Fibroblast of skin of left biceps (primary cell): ENCODE measurements around the gene TIFAB.

Experiments used
- DNase-seq, 2 experiments: peaks; one replicate each; pipeline ENCODE4 v3.0.0-alpha.2; 2013; ENCODE audit warnings: low read depth in 2 of 2

The TIFAB gene

DNA sequence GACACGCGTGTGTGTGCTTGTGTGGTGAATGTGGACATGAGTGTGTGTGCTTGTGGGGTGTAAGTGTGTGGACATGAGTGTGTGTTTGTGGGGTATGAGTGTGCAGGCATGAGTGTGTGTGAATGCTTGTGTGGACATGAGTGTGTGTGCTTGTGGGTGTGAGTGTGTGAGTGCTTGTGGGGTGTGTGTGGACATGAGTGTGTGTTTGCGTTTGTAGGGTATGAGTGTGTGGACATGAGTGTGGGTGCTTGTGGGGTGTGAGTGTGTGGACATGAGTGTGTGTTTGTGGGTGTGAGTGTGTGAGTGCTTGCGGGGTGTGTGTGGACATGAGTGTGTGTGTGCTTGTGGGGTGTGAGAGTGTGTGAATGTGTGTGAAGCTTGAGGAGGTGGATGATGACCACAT is 29.8 kb upstream of the TIFAB start:
- no peak for DNase-seq

DNA sequence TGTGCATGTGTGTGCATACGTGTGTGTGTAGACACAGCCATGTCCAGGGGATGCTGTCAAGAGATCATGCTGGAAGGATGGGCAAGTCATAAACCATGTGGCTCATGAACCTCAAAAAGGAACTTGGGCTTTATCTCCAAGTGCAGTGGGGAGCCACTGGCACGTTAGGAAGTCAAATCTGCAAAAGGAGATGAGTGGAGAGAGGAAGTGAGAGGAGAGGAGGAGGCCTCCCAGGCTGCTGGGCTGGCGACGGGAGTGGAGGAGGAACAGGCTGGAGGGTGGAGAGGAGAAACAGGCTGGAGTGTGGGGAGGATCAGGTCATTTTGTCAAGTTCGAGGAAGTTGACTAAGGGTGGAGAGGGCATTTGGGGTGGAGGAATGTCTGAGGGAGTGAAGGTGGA is 29.2 kb upstream of the TIFAB start:
- no peak for DNase-seq

DNA sequence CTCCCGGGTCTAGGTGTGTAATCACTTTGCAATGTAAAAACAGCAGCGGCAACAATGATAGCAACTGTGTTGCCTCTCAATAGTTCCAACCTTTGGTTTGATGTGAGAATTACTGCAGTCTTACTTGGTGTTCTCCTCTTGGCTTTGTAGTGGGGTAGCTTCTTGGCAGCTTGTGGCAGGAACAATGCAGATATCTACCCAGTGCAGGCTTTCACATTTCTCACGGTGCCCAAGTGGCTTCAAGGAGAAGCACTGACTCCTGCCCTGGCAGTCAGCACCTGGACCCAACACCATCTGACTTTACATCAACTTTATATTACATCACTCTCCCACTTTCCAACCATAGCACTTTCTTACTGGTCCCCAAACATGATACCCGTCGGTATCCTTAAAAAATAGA is 28.4 kb upstream of the TIFAB start:
- DNase-seq, result no peak

DNA sequence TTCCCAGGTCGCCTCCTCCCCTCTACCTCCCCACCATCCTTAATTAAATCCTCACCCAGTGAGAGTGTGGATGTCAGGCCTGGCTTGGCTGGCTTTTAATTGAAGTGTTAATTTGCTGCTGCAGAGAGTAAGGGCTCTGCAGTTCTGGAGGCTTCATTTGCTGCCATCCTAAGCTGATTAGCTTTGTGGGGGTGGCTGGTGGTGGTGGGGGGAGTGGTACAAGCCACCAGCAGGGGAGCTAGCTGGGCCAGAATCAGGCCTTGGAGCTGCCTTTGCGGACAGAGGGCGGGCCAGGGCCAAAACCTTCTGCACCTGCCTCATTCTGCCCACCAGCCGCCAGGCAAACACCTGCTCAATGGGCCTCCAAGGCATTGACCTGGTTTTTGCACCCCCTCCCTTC is 26.8 kb upstream of the TIFAB start:
- DNase-seq, result no peak

DNA sequence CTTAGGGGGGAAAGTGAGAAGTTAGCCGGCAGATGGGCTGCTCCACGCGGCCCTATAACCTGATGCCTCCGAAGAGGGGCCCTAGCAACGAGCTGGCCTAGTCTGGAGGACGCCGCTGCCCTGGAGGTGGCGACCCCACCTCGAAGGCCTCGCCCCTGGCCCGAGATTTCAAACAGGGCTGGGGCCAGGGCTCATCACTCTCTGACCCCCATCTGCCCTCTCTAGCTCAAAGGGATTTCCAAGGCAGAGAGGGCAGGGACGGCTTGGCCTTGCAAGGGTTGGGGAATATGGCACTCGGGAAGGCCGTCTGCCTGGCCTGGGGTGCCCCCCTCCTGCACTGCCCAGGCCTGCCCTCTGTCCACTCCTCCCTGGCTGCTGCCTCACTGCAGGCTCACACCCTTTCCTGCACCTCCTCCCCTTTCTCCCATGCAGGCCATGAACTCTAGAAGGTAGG is 25.5 kb upstream of the TIFAB start:
- no peak for DNase-seq

DNA sequence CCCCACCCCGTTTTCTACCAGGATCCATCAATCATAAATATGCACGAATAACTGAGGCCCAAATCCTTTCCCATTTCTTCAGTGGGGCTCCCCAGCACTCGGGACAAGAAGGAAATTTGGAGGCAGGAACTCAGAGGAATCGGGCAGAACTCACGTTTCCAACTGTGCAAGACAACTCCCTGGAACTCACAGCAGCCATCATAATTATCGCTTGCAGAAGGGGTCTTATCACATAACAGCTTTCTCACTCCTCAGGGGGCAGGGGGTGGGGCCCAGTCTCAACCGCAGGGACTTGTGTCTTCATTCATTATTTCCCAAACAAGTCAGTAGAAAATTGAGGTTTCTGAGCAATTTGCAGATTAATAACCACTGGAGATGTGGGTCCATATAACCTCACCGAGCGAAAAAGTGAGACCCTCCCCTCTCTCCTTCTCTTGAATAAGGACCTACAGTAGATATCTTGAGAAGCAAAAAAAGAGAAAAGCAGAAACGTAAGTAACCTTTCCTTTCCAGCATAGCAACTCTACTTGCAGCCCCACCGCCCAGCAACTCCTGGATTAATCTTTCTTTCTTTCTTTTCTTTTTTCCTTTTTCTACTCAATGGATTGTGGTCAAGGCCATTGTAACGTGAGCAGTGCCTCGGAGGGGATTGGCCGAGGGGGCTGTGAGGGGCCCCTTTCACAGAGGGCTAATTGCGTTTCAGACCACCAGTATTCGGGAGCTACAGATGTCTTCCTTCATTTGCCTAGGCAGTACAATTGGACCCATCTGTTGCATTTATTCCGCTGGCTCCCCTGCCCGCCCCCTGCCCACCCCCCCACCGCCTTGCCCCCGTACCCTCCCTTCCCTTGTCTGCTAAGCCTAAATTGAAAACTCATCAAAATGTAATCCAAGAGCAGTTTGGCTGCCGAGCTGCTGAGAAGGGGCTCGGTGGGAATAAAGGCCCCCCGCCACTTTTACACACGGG is 24.7 kb upstream of the TIFAB start:
- no peak for DNase-seq

DNA sequence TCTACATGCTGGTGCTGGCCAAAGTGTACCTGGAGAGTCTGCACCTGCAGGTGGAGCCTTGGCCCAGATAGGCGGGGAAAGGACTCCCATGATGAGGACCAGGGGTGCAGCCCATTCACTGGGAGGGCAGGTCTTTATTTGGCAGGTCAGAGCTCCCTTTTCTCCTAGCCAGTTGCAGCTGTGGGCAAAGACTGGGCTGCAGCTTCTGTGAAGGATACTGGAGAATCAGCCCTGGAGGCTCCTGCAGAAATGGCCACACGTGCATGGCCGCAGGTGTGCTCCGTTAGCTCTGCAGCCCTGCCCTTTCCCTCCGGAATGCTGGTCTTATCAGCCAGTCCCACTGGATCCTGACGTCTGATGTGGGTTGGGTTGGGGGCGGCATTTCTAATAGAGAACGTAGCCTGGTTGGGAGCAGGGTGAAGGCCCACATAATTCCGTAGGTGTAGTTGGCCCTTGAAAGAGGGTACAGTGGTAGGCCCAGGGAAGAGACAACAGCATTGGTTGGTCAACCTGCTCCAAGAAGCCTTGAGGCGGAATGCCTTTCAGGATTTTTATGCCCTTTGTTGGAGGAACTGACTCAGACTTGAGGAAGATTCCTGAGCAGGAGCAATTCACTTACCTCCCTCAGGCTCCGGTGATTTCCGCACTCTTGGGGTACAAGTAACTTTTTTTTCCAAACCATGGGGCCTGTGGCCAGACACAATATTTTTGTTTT is 22.0 kb upstream of the TIFAB start:
- no peak for DNase-seq

DNA sequence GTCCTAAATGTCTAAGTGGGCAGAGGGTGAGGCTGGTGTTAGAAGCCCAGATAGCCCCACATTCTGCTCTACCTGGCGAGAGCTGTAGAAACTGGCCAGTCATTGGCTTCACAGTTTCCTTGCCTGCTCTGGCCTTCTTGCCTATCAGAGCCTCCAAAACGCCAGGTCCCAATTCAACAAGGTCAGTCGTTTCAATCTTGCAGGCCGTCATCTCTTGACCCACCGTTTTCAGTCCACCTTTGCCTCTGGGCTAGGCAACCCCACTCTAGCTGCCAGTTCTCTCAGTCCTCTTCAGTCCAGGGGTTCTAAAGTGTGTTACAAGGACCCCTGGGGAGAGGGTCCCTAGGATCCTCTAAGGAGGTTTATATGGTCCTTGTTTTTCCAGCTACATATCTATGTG is 20.0 kb upstream of the TIFAB start:
- DNase-seq, result no peak

DNA sequence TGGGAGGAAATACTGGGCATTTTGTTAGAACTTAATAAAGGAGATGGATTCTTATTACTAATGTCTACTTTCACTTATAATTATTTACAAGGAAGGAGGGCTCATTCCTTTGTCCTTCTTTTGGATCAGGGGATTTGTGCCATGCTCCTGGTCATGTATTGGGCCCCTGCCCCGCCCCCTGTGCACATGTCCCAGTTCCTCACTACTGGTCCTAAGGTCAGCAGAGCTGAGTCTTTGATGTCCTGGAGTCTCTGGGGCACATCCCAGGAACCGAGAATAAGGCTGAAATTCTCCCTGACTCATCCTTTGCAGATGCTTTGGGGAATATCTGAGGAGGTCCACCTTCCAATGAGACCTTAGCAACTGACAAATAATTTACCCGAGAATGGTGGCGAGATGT is 19.6 kb upstream of the TIFAB start:
- DNase-seq, result no peak

DNA sequence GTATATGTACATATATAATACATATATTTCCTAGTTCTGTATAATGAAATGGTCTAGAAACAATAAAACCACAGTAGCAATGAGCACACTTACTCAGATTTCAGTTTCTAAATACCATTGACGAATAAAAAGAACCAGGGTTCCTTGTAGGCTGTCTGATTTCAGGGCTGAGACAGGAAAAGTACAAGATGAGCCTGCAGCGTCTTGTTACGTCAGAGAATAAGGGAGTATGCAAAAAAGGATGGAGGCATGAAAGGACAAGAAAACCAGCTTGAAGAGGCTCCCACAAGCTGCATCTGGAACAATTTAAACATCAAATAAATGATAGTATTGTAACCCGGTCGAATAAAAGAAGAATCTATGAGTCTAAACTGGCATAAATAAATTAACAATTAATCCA is 17.8 kb upstream of the TIFAB start:
- DNase-seq, result no peak

DNA sequence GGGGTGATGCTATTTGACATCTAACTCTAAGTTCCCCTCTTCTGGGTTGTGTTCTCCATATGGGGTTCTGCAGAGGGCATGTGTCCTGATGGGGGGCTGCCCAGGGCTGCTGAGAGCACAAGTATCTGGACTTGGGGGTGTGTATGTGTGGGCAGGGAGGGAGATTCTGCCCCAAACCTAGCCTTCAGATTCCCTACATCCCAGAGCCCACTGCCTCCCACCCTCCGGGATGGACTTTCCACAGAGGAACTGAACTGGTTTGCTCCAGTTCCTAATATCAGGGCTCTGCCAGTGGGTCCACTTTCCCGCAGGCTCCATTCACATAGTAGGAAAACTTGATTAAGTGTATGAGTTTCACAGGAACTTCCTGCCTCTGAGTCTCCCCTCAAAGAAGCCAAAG is 16.4 kb upstream of the TIFAB start:
- no peak for DNase-seq

DNA sequence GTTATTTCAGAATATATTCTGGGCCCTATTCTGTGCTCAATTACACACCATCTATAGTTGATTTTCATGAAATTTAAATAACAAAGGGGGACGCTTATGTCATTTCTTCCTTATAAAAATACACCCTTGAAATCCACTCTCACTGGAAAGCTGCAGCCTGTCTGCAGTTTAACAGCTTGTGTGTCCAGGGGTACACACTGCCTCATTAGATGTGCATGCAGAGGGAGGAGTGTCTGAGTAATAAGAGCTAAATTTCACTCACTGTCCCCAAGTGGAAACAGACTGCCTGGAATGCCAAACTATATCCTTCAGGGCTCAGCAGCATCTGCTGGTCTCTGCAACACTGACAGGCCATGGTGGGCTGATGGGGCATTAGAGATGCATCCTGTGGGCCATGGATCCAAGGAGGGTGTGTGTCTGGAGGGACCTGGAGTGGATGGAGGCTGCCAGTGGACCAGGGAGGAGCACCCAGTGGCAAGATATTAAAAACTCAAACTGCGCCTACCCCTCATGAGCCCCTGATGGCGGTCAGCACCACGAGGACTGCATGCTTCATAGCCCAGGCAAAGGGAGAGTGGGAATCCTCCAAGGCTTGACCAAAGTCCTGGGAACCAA is 15.8 kb upstream of the TIFAB start:
- DNase-seq, result no peak

DNA sequence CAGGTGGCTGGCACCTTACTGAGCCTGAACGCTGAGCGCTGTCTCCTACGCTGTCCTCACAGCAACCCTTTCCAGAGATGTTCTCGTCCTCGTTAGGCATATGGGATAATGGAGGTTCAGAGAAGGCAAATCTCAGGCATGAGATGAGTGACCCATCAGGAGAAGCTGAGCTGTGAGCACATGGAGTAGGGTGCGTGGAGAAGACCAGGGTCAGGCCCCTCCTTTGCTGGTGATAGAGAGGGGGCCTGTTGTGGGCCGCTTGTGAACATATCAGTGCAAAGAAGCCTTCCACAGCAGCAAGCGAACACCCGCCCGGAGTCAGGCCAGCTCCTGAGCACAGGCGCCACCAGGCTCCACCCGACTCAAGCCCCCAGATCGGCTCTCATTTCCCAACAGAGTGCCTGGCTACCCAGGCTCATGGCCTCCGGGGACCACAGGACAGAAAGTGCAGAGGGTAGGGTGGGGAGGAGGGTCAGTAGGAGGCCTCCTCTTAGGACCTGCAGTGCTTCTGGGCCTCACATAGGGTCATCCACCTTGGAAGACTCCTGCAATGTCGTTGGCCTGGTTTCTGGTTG is 15.0 kb upstream of the TIFAB start:
- no peak for DNase-seq

DNA sequence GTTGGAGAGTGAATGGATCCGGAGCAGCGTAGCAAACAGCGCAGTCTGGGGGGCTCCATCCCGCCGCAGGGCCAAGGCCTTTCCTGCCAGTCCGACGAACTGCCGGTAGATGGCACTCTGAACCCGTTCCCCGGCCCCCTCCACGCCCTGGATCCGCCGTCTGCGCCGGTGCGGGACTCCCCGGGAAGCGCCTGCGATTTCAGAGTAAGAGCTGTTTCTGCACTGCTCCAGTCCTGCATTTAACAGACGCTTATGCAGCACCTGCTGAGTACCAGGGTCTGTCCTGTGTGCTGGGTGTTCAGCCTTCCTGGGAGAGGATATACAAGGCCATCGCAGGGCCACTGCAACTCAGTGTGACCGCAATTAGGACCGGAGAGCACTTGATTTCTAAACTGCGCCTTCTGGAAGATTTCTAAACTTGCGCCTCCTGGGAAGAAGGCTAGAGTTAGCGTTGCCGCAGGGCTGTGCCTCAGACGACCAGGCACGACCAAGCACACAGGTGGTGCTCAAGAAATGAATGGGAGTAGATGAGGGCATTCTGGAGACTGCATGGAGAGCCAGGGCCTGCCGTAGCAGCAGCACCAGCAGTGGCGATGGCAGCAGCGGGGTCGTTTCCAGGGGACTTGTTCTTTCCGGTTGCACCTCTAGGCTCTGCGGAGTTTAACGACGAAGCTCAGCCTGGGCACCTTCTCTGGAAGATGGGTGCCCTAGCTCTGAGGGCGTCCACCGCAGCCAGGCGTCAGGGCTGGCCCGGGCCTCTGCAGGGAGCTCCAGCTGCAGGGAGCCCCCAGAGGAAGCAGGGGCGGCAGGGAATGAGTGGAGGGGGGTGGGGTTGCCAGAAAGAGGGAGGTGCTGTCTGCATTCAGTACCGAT is 14.3 kb upstream of the TIFAB start:
- DNase-seq, result no peak

DNA sequence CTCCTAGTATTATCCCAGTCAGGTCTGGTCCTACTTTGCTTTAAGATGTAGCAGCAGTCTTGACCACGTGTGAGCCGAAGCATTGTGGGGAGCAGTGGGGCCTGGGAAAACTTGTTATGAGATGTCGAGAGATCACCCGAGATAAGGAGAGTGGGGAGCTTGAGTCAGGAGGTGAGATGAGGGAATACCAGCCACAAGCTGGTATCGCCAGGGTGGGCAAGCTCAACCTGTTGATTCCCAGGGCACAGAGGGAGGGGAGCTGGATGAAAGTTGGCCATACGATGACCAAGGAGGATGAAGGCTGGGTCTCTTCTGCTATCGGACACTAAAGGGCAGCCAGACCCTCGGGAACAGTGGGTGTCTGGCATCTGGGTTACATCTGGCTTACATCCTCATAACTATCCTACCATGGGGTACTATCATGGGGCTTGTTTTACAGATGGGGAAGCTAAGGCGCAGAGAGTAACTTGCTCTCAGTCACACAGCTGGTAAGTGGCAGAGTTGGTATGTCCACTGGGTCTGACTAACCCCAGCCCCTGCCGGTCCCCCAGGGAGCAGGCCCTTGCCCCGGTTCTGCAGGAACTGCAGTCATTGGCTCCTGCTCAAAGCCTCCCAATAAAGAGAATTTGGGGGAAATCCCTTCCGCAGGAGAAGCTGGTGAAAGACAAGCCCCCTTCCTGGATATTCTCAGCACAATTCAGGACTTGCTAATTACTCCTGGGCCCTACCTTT is 13.4 kb upstream of the TIFAB start:
- DNase-seq, result no peak

DNA sequence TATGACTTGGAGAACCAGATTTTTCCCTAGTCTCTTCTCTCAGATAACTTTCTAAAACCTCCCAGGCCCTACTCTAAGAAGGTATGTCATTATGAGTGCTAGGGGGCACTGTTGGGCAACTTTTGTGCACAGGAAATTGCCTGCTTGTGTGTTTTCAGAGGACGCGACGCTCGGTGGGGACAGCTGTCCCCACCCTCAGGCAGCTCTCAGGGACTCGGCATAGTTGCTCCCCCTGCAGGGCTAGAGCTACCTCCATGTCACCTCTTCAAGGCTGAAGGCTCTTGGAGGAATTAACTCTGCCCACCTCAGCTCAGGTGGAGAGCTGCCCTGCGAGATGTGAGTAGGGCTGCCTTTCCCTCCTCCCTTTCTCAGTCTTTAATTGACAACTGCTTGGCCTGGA is 10.2 kb upstream of the TIFAB start:
- DNase-seq, result no peak

DNA sequence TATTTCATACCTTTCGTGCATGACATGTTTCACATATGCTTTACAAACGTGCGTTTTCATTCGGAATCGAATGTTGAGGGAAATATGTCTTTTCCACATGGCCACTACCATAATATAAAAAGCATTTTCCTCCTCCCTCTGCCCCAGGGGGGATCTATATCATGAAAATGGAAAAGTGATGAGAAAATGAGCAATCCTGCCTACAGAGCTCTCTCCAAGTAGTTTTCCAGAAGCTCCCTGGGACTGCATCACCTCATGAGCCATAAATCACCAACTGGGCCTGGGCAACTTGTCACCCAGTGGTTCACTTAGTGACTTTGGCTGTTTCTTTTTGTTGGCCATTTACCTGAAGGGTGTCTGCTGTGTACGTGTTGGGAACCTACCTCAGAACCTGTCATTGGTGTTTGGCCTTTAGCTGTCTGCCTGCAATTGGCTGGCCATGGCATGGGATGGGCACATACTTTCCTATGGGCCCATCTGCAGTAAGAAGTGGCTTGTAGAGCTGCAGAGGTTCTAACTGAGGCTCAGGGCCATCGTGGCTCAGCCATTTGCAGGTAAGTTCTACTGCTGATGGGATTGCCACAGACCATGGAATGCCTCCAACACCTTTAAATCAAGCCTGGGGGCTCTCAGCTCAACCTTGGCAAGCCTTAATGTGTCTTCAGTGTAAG is 9.5 kb upstream of the TIFAB start:
- no peak for DNase-seq

DNA sequence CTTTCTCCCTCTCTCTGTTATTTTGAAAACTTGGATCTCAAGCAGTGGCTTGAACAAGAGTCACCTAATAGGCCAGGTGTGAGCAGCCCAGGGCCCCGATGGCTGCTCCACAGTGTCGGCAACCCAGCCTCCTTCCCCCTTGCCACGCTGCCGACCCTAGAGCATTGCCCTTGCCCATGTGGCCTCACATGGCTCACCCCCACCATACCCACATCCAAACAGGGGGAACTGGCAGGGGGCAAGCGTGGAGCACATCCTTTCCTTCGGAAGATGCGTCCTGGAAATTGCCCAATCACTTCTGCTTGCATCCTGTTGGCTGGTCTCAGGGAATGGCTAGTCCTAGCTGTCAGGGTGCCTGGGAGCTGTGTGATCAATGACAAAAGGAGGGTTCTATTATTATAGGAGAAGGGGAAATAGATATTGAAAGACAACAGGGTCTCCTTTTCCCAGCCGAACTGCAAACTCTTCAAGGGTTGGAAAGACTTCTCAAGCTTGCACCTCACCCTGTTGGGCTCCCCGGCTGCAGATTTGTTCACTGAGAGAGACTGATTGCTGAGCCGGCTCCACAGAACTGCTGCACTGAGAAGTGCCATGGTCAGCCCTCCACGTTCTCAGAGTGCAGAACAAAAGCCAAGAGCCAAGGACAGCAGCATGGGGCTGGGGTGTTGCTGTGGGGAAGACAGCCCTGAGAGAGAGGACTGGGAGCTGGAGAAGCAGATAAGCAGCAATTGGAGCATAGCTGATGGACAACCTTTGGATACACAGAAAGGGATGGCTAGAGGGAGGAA is 8.3 kb upstream of the TIFAB start:
- DNase-seq, result no peak

DNA sequence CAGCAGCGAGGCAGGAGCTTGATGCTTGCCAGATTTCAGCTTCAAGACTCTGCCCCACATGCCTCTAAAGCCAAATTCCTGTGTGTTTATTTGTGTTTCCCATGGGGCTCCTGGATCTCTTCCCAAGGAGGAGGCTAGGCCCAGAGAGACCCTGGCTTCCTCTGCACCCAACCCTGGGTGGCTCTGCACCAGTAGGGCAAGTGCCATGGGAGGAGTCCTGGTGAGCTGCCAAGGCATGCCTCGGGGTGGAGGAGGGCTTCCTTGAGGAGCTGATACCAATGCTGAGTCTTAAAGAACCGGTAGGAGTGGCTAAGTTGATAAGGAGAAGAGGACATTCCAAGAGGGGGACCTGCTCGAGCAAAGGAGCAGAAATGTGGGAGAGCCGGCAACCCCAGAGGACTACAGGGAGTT is 6.8 kb upstream of the TIFAB start:
- DNase-seq, result no peak
